Caco-2 (cell line): ENCODE data around the gene CLIP3. TPM values are rescaled to one million over a fixed set of nuclear protein-coding genes. Genes with fewer than 3 reads are reported as not detected.

Experiments used
- BruUV-seq: library from RNA; stranded (reverse); fragments of 400-500 nt; replicated peaks from 2 replicates; lab custom pipeline; 2021; lab: Mats Ljungman, UMichigan
- CTCF ChIA-PET: fragments of 300-600 bp; sonication (Branson Sonifier 250); formaldehyde crosslinking; loops from one replicate; lab custom pipeline; 2022; ENCODE audit warnings: antibody characterized with exemption; lab: Charles Lee
- POLR2A ChIA-PET: fragments of 300-600 bp; sonication (Branson Sonifier 250); formaldehyde crosslinking; loops from one replicate; lab custom pipeline; 2022; ENCODE audit warnings: antibody characterized with exemption; lab: Charles Lee
- DNase-seq, 2 experiments: peaks; one replicate each; pipeline versions ENCODE4 v3.0.0 to v3.0.0-alpha.2; 2020 to 2022
- H3K27me3 ChIP-seq: replicated peaks from 2 replicates; pipeline ENCODE4 v1.6.0; 2011; ENCODE audit warnings: low read length; ENCODE audit not compliant: control insufficient read depth, insufficient read depth
- H3K36me3 ChIP-seq: 2 replicates; pipeline ENCODE4 v1.5.1; 2011; ENCODE audit warnings: low read length; ENCODE audit not compliant: control insufficient read depth, insufficient read depth
- H3K4me1 ChIP-seq: fragments of 250-450 bp; sonication (Bioruptor Pico); 2 replicates; pipeline ENCODE4 v1.5.1; 2020; ENCODE audit warnings: mild to moderate bottlenecking
- H3K4me3 ChIP-seq: 2 replicates; pipeline ENCODE4 v1.5.1; 2011; ENCODE audit warnings: low read depth, mild to moderate bottlenecking, control low read depth, low read length
- H3K9me3 ChIP-seq: fragments of 250-450 bp; sonication (Bioruptor Pico); 2 replicates; pipeline ENCODE4 v1.5.1; 2020; ENCODE audit warnings: mild to moderate bottlenecking, moderate library complexity
- H3K27ac Mint-ChIP-seq: one replicate; pipeline ENCODE4 v1.8.0; 2022; ENCODE audit warnings: mixed read lengths; ENCODE audit not compliant: unreplicated experiment
- H3K27me3 Mint-ChIP-seq: one replicate; pipeline ENCODE4 v1.8.0; 2022; ENCODE audit warnings: mixed read lengths; ENCODE audit not compliant: insufficient read depth, unreplicated experiment
- H3K36me3 Mint-ChIP-seq: one replicate; pipeline ENCODE4 v1.8.0; 2022; ENCODE audit warnings: mild to moderate bottlenecking, mixed read lengths; ENCODE audit not compliant: insufficient read depth, unreplicated experiment
- H3K4me1 Mint-ChIP-seq: one replicate; pipeline ENCODE4 v1.8.0; 2022; ENCODE audit warnings: low read depth, mixed read lengths; ENCODE audit not compliant: unreplicated experiment
- H3K4me3 Mint-ChIP-seq: one replicate; pipeline ENCODE4 v1.8.0; 2022; ENCODE audit warnings: mild to moderate bottlenecking, moderate library complexity, mixed read lengths; ENCODE audit not compliant: unreplicated experiment
- H3K9me3 Mint-ChIP-seq: one replicate; pipeline ENCODE4 v1.8.0; 2022; ENCODE audit warnings: mixed read lengths; ENCODE audit not compliant: unreplicated experiment
- CTCF ChIP-seq, 2 experiments: fragments of 200-600 bp in 1 of 2; IDR thresholded peaks; 1 replicate in 1 of 2; 2 replicates in 1 of 2; pipeline versions ENCODE4 v1.5.1 to v1.8.0; 2011 to 2022; ENCODE audit warnings: antibody characterized with exemption in 1 of 2, control low read depth in 1 of 2, inconsistent platforms in 1 of 2, low read depth in 1 of 2, low read length in 1 of 2, mild to moderate bottlenecking in 1 of 2, moderate library complexity in 1 of 2; ENCODE audit not compliant: insufficient read depth in 1 of 2, severe bottlenecking in 1 of 2, unreplicated experiment in 1 of 2
- intact Hi-C: fragments of 100-400 bp; cut with micrococcal nuclease; formaldehyde crosslinking; loops from one replicate; pipeline ENCODE4 v1.10.0; 2022; ENCODE audit not compliant: unreplicated experiment
- total RNA-seq: library from RNA; stranded (reverse); gene quantifications from 2 replicates; pipeline ENCODE4 v1.2.3, GENCODE V29; 2022

The CLIP3 gene
- total RNA-seq, 1 experiment from 2014 or later = 1.7 TPM

GRCh38 chr19:35992907-35993765, 39.5 kb downstream of the CLIP3 start:
- Histone ChIP-seq H3K9me3 (peaks cover 8% of the 10 kb centered on the region; the same call in 1 of the 2 replicates), H3K36me3 (no peaks in the 10 kb centered on the region), H3K4me3 (no peak overlapping the region), H3K4me1 (no peaks in the 10 kb centered on the region), H3K27me3 (no peaks in the 10 kb centered on the region)
- no peak overlapping the region for H3K4me3 Mint-ChIP-seq
- BruUV-seq = no TSS peak
- H3K36me3 Mint-ChIP-seq = peaks cover 30% of the 10 kb centered on the region
- ChIA-PET CTCF (no interaction called here), POLR2A (no interaction called here)
- intact Hi-C loops = no loop called here
- no peak overlapping the region for H3K27ac Mint-ChIP-seq
- no peaks in the 10 kb centered on the region for H3K9me3 Mint-ChIP-seq
- TF ChIP-seq CTCF (IDR thresholded peaks at IDR 0.05; ENCODE audit: insufficient read depth in 1 of 2, low read depth in 1 of 2, low read length in 1 of 2, severe bottlenecking in 1 of 2, unreplicated experiment in 1 of 2) = no peak
- no peak for DNase-seq
- no peaks in the 10 kb centered on the region for H3K27me3 Mint-ChIP-seq
- H3K4me1 Mint-ChIP-seq = peaks cover 11% of the 10 kb centered on the region

GRCh38 chr19:35991731-35992450, 40.8 kb downstream of the CLIP3 start:
- BruUV-seq = no TSS peak
- Histone ChIP-seq H3K4me1 (no peaks in the 10 kb centered on the region), H3K27me3 (no peaks in the 10 kb centered on the region), H3K9me3 (peaks cover 8% of the 10 kb centered on the region; the same call in 1 of the 2 replicates), H3K36me3 (no peaks in the 10 kb centered on the region), H3K4me3 (no peak overlapping the region)
- Mint-ChIP-seq H3K4me3 (no peak overlapping the region), H3K4me1 (peaks cover 11% of the 10 kb centered on the region), H3K9me3 (no peaks in the 10 kb centered on the region), H3K36me3 (peaks cover 19% of the 10 kb centered on the region), H3K27ac (no peak overlapping the region), H3K27me3 (peaks cover under 1% of the 10 kb centered on the region)
- ChIA-PET POLR2A (no interaction called here), CTCF (interaction anchor here (0.7 to 1.0 kb wide), 2 partner anchors 16 to 22 kb away, joined by 3 to 4 read pairs; partner anchors contain the start of gene ALKBH6)
- DNase-seq = no peak
- TF ChIP-seq CTCF (IDR thresholded peaks at IDR 0.05; ENCODE audit: insufficient read depth in 1 of 2, low read depth in 1 of 2, low read length in 1 of 2, severe bottlenecking in 1 of 2, unreplicated experiment in 1 of 2) = no peak
- intact Hi-C loops = no loop called here
